Measurements from ENCODE around the gene DYNLRB1. TPM values are rescaled to one million over a fixed set of nuclear protein-coding genes. Genes with fewer than 3 reads are reported as not detected.

Gene DYNLRB1
- total and polyA plus RNA-seq, 2 donors from 2014 or later = 185 to 676 TPM

DNA sequence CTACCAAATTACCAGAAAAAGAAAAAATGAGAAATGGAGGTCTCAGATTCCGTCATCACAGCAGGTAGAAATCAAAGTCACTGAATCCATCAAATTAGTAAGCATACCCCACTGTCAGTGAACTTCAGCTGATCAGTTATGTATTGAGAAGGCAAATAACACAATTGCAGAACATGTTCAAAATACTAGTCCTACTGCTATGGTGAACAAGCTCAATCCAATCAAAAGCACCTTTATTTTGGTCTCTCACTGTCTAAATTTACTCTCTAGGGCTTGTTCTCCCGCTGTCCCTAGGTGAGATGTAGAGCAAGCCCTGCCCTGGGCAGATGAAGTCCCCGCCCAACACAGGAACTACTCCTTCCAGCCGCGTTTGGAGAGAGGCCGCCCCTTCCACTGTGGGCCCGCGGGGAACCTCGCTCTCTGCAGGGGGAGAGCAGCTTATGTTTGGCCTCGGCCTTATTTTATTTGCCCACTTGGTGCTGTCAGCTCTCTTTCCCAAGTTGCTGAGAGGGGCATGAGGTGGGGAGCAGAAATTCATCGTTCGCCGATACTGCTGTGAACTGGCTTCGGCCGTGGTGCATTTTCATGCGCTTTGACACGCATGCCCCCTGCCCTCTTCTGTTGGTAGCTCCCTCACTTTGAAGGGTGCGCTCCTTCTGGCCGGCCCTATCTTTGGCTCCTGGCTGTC, 28.0 kb downstream of the DYNLRB1 start:
- Histone ChIP-seq H3K9ac (ENCODE audit: low read length in 3 of 3) (no peak overlapping the region), H3K9me3 (ENCODE audit: control insufficient read depth in 2 of 3, insufficient read depth in 1 of 3, low read length in 3 of 3) (no peaks in the 10 kb centered on the region), H3K27ac (ENCODE audit: low read depth in 2 of 2, low read length in 2 of 2) (no peak overlapping the region), H3K4me3 (ENCODE audit: low read length in 3 of 3) (no peak overlapping the region), H3K27me3 (ENCODE audit: control insufficient read depth, insufficient read depth, low read length) (no peaks in the 10 kb centered on the region), H3K36me3 (ENCODE audit: control insufficient read depth in 2 of 3, insufficient read depth in 3 of 3, low read length in 3 of 3) (peaks cover 0 to 22% (median 0%) of the 10 kb centered on the region in 3 donors), H3K4me1 (ENCODE audit: control insufficient read depth in 2 of 3, insufficient read depth in 2 of 3, low read depth in 1 of 3, low read length in 3 of 3) (no peaks in the 10 kb centered on the region)
- DNase-seq = peak in 3 of 5 donors; percentile 34 to 56 (median 53)
- TF ChIP-seq CTCF (IDR thresholded peaks at IDR 0.05; ENCODE audit: borderline replicate concordance, extremely low read depth, insufficient read depth) = no peak
- intact Hi-C loops (cut with DNase I) = no loop called here
- FAIRE-seq = no peak

GRCh38 chr20:34546751-34547181, 30.5 kb downstream of the DYNLRB1 start:
- Histone ChIP-seq H3K27ac (ENCODE audit: low read depth in 2 of 2, low read length in 2 of 2) (no peak overlapping the region), H3K4me3 (ENCODE audit: low read length in 3 of 3) (no peak overlapping the region), H3K9me3 (ENCODE audit: control insufficient read depth in 2 of 3, insufficient read depth in 1 of 3, low read length in 3 of 3) (no peaks in the 10 kb centered on the region), H3K9ac (ENCODE audit: low read length in 3 of 3) (no peak overlapping the region), H3K36me3 (ENCODE audit: control insufficient read depth in 2 of 3, insufficient read depth in 3 of 3, low read length in 3 of 3) (no peaks in the 10 kb centered on the region), H3K4me1 (ENCODE audit: control insufficient read depth in 2 of 3, insufficient read depth in 2 of 3, low read depth in 1 of 3, low read length in 3 of 3) (no peaks in the 10 kb centered on the region), H3K27me3 (ENCODE audit: control insufficient read depth, insufficient read depth, low read length) (no peaks in the 10 kb centered on the region)
- DNase-seq (no peak), FAIRE-seq (no peak)
- no peak for TF ChIP-seq CTCF (IDR thresholded peaks at IDR 0.05; ENCODE audit: borderline replicate concordance, extremely low read depth, insufficient read depth)
- intact Hi-C loops (cut with DNase I) = no loop called here

DNA sequence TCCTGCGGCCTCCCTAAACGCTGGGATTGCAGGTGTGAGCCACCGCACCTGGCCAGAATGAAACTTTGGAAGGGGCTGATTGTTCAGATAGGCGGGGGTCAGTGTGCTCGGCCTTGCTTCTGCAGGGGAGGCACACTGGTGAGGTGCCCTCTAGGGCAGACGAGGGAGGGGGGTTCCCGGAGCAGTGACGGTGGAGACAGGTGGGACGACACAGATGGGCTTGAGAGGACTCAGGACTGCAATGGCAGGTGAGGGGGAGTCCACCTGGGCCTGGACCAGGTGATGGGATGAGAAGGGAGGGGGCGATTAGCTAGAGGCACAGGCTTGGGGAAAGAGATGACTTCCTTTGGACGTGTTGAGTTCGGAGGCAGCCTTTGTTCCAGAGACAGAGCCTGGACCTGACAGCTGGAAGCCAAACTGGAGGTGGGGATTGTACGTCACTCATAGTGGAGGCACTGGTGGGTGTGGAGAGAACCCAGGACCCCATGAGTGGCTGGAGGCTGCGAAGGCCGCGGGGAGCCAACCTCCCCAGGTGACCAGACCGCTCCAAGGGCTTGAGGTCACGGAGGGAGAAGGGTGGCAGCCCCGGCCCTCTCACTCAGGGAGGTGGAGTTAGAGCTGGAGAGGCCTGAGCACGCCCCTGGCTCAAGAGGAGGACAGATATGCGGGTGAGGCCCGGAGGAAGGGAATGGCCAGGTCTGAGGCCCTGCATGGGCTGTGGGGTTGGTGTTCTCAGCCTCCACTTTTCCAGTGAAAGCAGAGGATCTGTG, 31.8 kb downstream of the DYNLRB1 start:
- Histone ChIP-seq H3K4me3 (ENCODE audit: low read length in 3 of 3) (no peak overlapping the region), H3K36me3 (ENCODE audit: control insufficient read depth in 2 of 3, insufficient read depth in 3 of 3, low read length in 3 of 3) (no peaks in the 10 kb centered on the region), H3K4me1 (ENCODE audit: control insufficient read depth in 2 of 3, insufficient read depth in 2 of 3, low read depth in 1 of 3, low read length in 3 of 3) (no peaks in the 10 kb centered on the region), H3K9ac (ENCODE audit: low read length in 3 of 3) (no peak overlapping the region), H3K9me3 (ENCODE audit: control insufficient read depth in 2 of 3, insufficient read depth in 1 of 3, low read length in 3 of 3) (no peaks in the 10 kb centered on the region), H3K27me3 (ENCODE audit: control insufficient read depth, insufficient read depth, low read length) (no peaks in the 10 kb centered on the region), H3K27ac (ENCODE audit: low read depth in 2 of 2, low read length in 2 of 2) (no peak overlapping the region)
- intact Hi-C loops (cut with DNase I) = no loop called here
- TF ChIP-seq CTCF (IDR thresholded peaks at IDR 0.05; ENCODE audit: borderline replicate concordance, extremely low read depth, insufficient read depth) = no peak
- DNase-seq (no peak), FAIRE-seq (no peak)
